K562 (cell line): ENCODE results near the gene PHF21B. TPM values are rescaled to one million over a fixed set of nuclear protein-coding genes. Genes with fewer than 3 reads are reported as not detected.

Source experiments
- ATAC-seq: fragments of 200-7000 bp; cut with Tn5 transposase; 3 replicates; pipeline ENCODE4 v1.9.1; 2020; ENCODE audit warnings: moderate library complexity
- BruUV-seq: library from RNA; stranded (reverse); fragments of 400-500 nt; replicated peaks from 2 replicates; lab custom pipeline; 2021; lab: Mats Ljungman, UMichigan
- CTCF ChIA-PET: fragments of 300-600 bp; formaldehyde crosslinking; extraction: SDS; loops from one replicate; lab custom pipeline; 2021; ENCODE audit warnings: low intra/inter-chr PET ratio; lab: Yijun Ruan, JAX
- POLR2A ChIA-PET: fragments of 300-600, 350-650 bp; sonication (Branson Sonifier 250); formaldehyde crosslinking; extraction: SDS; loops from one replicate; lab custom pipeline; 2021; ENCODE audit warnings: antibody characterized with exemption, inconsistent platforms; lab: Yijun Ruan, JAX
- DNase-seq, 4 experiments: peaks; one replicate each; pipeline versions ENCODE4 v3.0.0 to v3.0.0-alpha.2; 2011 to 2018; ENCODE audit warnings: low spot score in 3 of 4, mixed read lengths in 3 of 4; ENCODE audit errors: extremely low read depth in 1 of 4
- FAIRE-seq: peaks from 2 replicates; lab custom pipeline; 2011; peaks lifted over from hg19 to GRCh38; lab: Jason Lieb, UNC
- H2AFZ ChIP-seq: 2 replicates; pipeline ENCODE4 v1.6.0; 2011; ENCODE audit warnings: low read depth, low read length, control low read depth, inconsistent platforms
- H3K27ac ChIP-seq: fragments of 200-600 bp; 3 replicates; pipeline ENCODE4 v1.8.0; 2011; ENCODE audit warnings: low read depth, mild to moderate bottlenecking, control low read depth, inconsistent platforms, low read length, moderate library complexity, mixed read lengths; ENCODE audit errors: extremely low read depth
- H3K27me3 ChIP-seq, 2 experiments: fragments of 300-600 bp in 1 of 2; 2 replicates in 1 of 2; 3 replicates in 1 of 2; pipeline versions ENCODE4 v1.6.0 to v1.8.0; 2011; ENCODE audit warnings: inconsistent platforms in 2 of 2, low read length in 2 of 2, mild to moderate bottlenecking in 1 of 2, mixed read lengths in 1 of 2, moderate library complexity in 1 of 2; ENCODE audit not compliant: control insufficient read depth in 2 of 2, insufficient read depth in 2 of 2
- H3K36me3 ChIP-seq: fragments of 300-600 bp; 3 replicates; pipeline ENCODE4 v1.8.0; 2011; ENCODE audit warnings: mild to moderate bottlenecking, low read length, inconsistent platforms; ENCODE audit not compliant: control insufficient read depth, insufficient read depth
- H3K4me1 ChIP-seq, 2 experiments: fragments of 200-600 bp in 1 of 2; replicated peaks in 1 of 2; 2 replicates in 1 of 2; 3 replicates in 1 of 2; pipeline versions ENCODE4 v1.5.1 to v1.8.0; 2011; ENCODE audit warnings: inconsistent platforms in 2 of 2, low read length in 2 of 2, mild to moderate bottlenecking in 1 of 2, mixed read lengths in 1 of 2, moderate library complexity in 1 of 2; ENCODE audit not compliant: control insufficient read depth in 2 of 2, insufficient read depth in 2 of 2
- H3K4me2 ChIP-seq: 2 replicates; pipeline ENCODE4 v1.6.1; 2011; ENCODE audit warnings: low read length, control low read depth, inconsistent platforms, mixed read lengths; ENCODE audit not compliant: insufficient read depth
- H3K4me3 ChIP-seq: fragments of 200-600 bp; sonication (generic), shearing (Covaris generic); 2 replicates; pipeline ENCODE4 v1.5.1; 2016; ENCODE audit warnings: control low read depth, inconsistent platforms
- H3K79me2 ChIP-seq: fragments of 200-600 bp; 3 replicates; pipeline ENCODE4 v1.8.0; 2011; ENCODE audit warnings: low read length, inconsistent platforms; ENCODE audit not compliant: control insufficient read depth, insufficient read depth
- H3K9ac ChIP-seq, 2 experiments: 2 replicates each; pipeline versions ENCODE4 v1.6.0 to v1.6.1; 2011; ENCODE audit warnings: low read depth in 2 of 2, low read length in 2 of 2, control low read depth in 1 of 2, inconsistent platforms in 1 of 2, mild to moderate bottlenecking in 1 of 2, mixed read lengths in 1 of 2; ENCODE audit not compliant: insufficient read depth in 1 of 2
- H3K9me1 ChIP-seq: one replicate; pipeline ENCODE4 v1.6.0; 2011; ENCODE audit warnings: inconsistent platforms, mild to moderate bottlenecking, low read length, moderate library complexity; ENCODE audit not compliant: control insufficient read depth, insufficient read depth
- H3K9me3 ChIP-seq: replicated peaks from 2 replicates; pipeline ENCODE4 v1.5.1; 2011; ENCODE audit warnings: low read depth, low read length, inconsistent platforms; ENCODE audit not compliant: control insufficient read depth, insufficient read depth
- H4K20me1 ChIP-seq: replicated peaks from 2 replicates; pipeline ENCODE4 v1.6.1; 2011; ENCODE audit warnings: low read length, inconsistent platforms, mixed read lengths; ENCODE audit not compliant: control insufficient read depth, insufficient read depth
- CBFA2T3 ChIP-seq: fragments of 450-650 bp; IDR thresholded peaks from 2 replicates; pipeline ENCODE4 v1.6.1; 2017
- HMG20B ChIP-seq: fragments of 250-450 bp; sonication (Bioruptor Pico); IDR thresholded peaks from 2 replicates; pipeline ENCODE4 v1.5.0; 2021; ENCODE audit warnings: mild to moderate bottlenecking
- IFI16 ChIP-seq: fragments of 250-450 bp; sonication (Bioruptor Pico); IDR thresholded peaks from 2 replicates; pipeline ENCODE4 v2.1.2; 2022; ENCODE audit warnings: mild to moderate bottlenecking, inconsistent platforms
- KAT2B ChIP-seq: IDR thresholded peaks from one replicate; pipeline ENCODE4 v1.6.1; 2012; ENCODE audit warnings: low read depth, mild to moderate bottlenecking, control low read depth, inconsistent platforms, low read length, moderate library complexity
- RFX1 ChIP-seq: fragments of 450-650 bp; IDR thresholded peaks from 2 replicates; pipeline ENCODE4 v1.6.1; 2016; ENCODE audit warnings: mild to moderate bottlenecking, moderate library complexity
- TEAD1 ChIP-seq, 2 experiments: fragments of 450-650 bp in 1 of 2; sonication (generic) in 1 of 2; formaldehyde crosslinking; IDR thresholded peaks; 2 replicates each; pipeline versions ENCODE4 v1.4.0 to v1.8.0; 2020 to 2022; ENCODE audit warnings: mild to moderate bottlenecking in 2 of 2, missing genetic modification reagents in 1 of 2
- WGBS: fragments of 100-300 bp; shearing (Covaris generic); methylation state at CpG from one replicate; pipeline ENCODE4 v1.1.6; 2016; ENCODE audit warnings: low coverage, mixed read lengths; ENCODE audit not compliant: insufficient coverage; ENCODE audit errors: missing lambda C conversion rate; 5-methylcytosine and 5-hydroxymethylcytosine counted together
- in situ Hi-C: fragments of 300-500 bp; cut with MboI; formaldehyde crosslinking; loops from 4 replicates; pipeline ENCODE4 v1.15.0; 2018; ENCODE audit warnings: inconsistent platforms, mixed read lengths
- intact Hi-C: fragments of 100-400 bp; cut with micrococcal nuclease; formaldehyde crosslinking; loops from 2 replicates; pipeline ENCODE4 v1.14.2; 2022
- polyA plus RNA-seq, 8 experiments: library from polyadenylated mRNA; depleted of rRNA in 4 of 8; stranded (reverse) in 5 of 8; unstranded in 3 of 8; fragments of >200 nt; fragmentation: Nextera tagmentation in 2 of 8; fragmentation: Illumina TruSeq in 1 of 8; extraction: Ambion mirVana in 2 of 8; extraction: Trizol in 1 of 8; gene quantifications; 2 replicates each; pipeline versions ENCODE4 v1.2.1 to v1.2.3, GENCODE V29; 2011 to 2014; ENCODE audit warnings: inconsistent platforms in 1 of 8, missing spikeins in 1 of 8
- total RNA-seq, 7 experiments: library from RNA; depleted of rRNA in 6 of 7; stranded (reverse); fragments of >200 nt in 6 of 7; fragmentation: Illumina TruSeq in 2 of 7; extraction: Trizol in 2 of 7; gene quantifications; 2 replicates each; pipeline versions ENCODE4 v1.2.1 to v1.2.3, GENCODE V29; 2011 to 2021; ENCODE audit warnings: low replicate concordance in 1 of 7
- TF ChIP-seq, protein P1 (sequence below), 3 experiments: IDR thresholded peaks in 2 of 3; conservative IDR thresholded peaks in 1 of 3; 2 replicates each; pipeline ENCODE4 v1.5.1; 2011 to 2012; ENCODE audit warnings: low read length in 3 of 3, mild to moderate bottlenecking in 3 of 3, control low read depth in 2 of 3, improper control_type of control experiment in 1 of 3, inconsistent platforms in 1 of 3, low read depth in 1 of 3, mixed read lengths in 1 of 3, moderate library complexity in 1 of 3; ENCODE audit not compliant: insufficient read depth in 2 of 3
- TF ChIP-seq, protein P2 (sequence below): sonication (generic); formaldehyde crosslinking; IDR thresholded peaks from 2 replicates; pipeline ENCODE4 v1.8.0; 2022; ENCODE audit warnings: mild to moderate bottlenecking, missing genetic modification reagents

PHF21B gene
- total and polyA plus RNA-seq, 9 of the 15 experiments (the other 6 are each of a cell fraction or from before 2014, with no cell fraction given): 0.04 TPM; not detected in 8

DNA sequence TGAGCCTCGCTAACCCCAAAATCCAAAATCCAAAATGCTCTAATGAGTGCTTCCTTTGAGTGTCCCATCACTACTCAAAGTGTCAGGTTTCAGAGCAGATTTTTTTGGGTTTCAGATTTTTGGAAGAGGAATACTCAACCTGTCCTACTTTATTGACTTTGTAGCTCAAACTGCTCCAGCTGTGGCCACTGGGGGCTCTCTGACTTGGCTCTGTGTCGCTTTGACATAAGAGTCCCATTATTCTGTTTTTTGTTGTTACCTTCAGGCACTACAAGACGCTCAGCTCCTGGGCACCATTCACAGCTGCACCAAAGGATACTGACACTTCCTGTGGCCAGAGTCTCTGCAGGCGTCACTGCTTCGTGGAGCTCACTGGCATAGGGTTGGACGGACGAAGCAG, 41.1 kb downstream of the PHF21B start:
- no peak overlapping the region for H3K4me2 ChIP-seq
- TF ChIP-seq, protein P1, sequence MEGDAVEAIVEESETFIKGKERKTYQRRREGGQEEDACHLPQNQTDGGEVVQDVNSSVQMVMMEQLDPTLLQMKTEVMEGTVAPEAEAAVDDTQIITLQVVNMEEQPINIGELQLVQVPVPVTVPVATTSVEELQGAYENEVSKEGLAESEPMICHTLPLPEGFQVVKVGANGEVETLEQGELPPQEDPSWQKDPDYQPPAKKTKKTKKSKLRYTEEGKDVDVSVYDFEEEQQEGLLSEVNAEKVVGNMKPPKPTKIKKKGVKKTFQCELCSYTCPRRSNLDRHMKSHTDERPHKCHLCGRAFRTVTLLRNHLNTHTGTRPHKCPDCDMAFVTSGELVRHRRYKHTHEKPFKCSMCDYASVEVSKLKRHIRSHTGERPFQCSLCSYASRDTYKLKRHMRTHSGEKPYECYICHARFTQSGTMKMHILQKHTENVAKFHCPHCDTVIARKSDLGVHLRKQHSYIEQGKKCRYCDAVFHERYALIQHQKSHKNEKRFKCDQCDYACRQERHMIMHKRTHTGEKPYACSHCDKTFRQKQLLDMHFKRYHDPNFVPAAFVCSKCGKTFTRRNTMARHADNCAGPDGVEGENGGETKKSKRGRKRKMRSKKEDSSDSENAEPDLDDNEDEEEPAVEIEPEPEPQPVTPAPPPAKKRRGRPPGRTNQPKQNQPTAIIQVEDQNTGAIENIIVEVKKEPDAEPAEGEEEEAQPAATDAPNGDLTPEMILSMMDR (IDR thresholded peaks at IDR 0.05 in 2 of 3, conservative IDR thresholded peaks at IDR 0.05 in 1 of 3; ENCODE audit: insufficient read depth in 2 of 3, low read depth in 1 of 3, low read length in 3 of 3): 0 out of 6 replicates have a peak, but pooled peaks of 1 of the 3 experiments have one; percentile 8
- TF ChIP-seq CBFA2T3: no peak
- no peak for TF ChIP-seq IFI16 (CRISPR knock-in tag)
- TF ChIP-seq, all 486 proteins: peak for 1
- FAIRE-seq: no peak
- Histone ChIP-seq H3K79me2 (no peaks in the 10 kb centered on the region), H3K9me3 (no peaks in the 10 kb centered on the region), H3K27ac (no peak overlapping the region), H3K4me3 (no peak overlapping the region), H3K9ac (no peak overlapping the region), H3K9me1 (no peaks in the 10 kb centered on the region), H3K36me3 (no peaks in the 10 kb centered on the region), H3K27me3 (peaks cover 0 to 21% of the 10 kb centered on the region in 2 experiments; a peak in 1 of 5 replicates), H2AFZ (no peak overlapping the region), H3K4me1 (no peaks in the 10 kb centered on the region), H4K20me1 (no peaks in the 10 kb centered on the region)
- no TSS peak for BruUV-seq
- in situ Hi-C loops (no loop called here), intact Hi-C loops (no loop called here)
- peak in 3 of 4 experiments; percentile 6 to 15 (median 10) for DNase-seq
- ATAC-seq: no peak
- ChIA-PET POLR2A (interaction anchor here (0.5 kb wide), 1 partner anchor 14 kb away, joined by 4 read pairs; no protein-coding TSS in a partner anchor), CTCF (no interaction called here)
- WGBS: 0% methylated on average over 5 of the region's 7 CpGs

DNA sequence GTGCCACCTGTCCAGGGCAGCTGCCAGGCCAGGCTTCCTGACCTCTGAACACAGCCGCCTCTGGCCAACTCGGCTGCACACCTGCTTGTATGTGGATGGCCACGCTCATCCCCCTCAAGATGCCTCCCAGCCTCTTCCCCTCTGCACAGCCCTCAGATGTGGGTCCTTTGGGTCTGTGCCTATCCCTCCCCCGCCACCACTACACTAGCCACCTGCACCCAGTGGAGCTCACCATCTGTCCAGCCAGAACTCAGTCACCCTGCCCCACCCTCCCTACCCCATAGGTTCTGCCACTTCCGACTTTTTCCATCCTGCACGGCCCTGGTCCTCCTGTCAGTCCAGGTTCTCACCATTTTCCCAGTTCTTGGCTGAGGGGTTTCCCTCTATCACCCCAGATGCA, 44.6 kb downstream of the PHF21B start:
- WGBS: 0% methylated on average over 3 of the region's 6 CpGs
- TF ChIP-seq KAT2B (no peak), RFX1 (no peak), HMG20B (CRISPR knock-in tag) (no peak), TEAD1 (CRISPR knock-in tag; IDR thresholded peaks at IDR 0.05) (no peak)
- TF ChIP-seq, protein P2, sequence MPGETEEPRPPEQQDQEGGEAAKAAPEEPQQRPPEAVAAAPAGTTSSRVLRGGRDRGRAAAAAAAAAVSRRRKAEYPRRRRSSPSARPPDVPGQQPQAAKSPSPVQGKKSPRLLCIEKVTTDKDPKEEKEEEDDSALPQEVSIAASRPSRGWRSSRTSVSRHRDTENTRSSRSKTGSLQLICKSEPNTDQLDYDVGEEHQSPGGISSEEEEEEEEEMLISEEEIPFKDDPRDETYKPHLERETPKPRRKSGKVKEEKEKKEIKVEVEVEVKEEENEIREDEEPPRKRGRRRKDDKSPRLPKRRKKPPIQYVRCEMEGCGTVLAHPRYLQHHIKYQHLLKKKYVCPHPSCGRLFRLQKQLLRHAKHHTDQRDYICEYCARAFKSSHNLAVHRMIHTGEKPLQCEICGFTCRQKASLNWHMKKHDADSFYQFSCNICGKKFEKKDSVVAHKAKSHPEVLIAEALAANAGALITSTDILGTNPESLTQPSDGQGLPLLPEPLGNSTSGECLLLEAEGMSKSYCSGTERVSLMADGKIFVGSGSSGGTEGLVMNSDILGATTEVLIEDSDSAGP (CRISPR knock-in tag): no peak
- TF ChIP-seq, protein P1 (IDR thresholded peaks at IDR 0.05 in 2 of 3, conservative IDR thresholded peaks at IDR 0.05 in 1 of 3; ENCODE audit: insufficient read depth in 2 of 3, low read depth in 1 of 3, low read length in 3 of 3): no peak

More for the DNA sequence above, 44.6 kb downstream of the PHF21B start:
- CTCF ChIA-PET: no interaction called here
- BruUV-seq: no TSS peak
- no peaks in the 10 kb centered on the region for H3K79me2 ChIP-seq
- H2AFZ ChIP-seq: no peak overlapping the region
- H3K9me1 ChIP-seq: no peaks in the 10 kb centered on the region
- no peaks in the 10 kb centered on the region for H3K9me3 ChIP-seq
- POLR2A ChIA-PET: no interaction called here
- no peaks in the 10 kb centered on the region for H3K4me1 ChIP-seq
- no peak overlapping the region for H3K9ac ChIP-seq
- in situ Hi-C loops (no loop called here), intact Hi-C loops (no loop called here)
- no peak overlapping the region for H3K27ac ChIP-seq
- no peak for DNase-seq
- H4K20me1 ChIP-seq: no peaks in the 10 kb centered on the region
- H3K4me2 ChIP-seq: no peak overlapping the region
- no peak for FAIRE-seq
- peaks cover 0 to 25% of the 10 kb centered on the region in 2 experiments; a peak in 3 of 5 replicates for H3K27me3 ChIP-seq
- no peak for ATAC-seq
- no peaks in the 10 kb centered on the region for H3K36me3 ChIP-seq
- no peak overlapping the region for H3K4me3 ChIP-seq
